ENCODE results near the gene MTARC2. TPM values are rescaled to one million over a fixed set of nuclear protein-coding genes. Genes with fewer than 3 reads are reported as not detected.

MTARC2 gene
- total and polyA plus RNA-seq, 3 experiments from 2014 or later = not detected

DNA sequence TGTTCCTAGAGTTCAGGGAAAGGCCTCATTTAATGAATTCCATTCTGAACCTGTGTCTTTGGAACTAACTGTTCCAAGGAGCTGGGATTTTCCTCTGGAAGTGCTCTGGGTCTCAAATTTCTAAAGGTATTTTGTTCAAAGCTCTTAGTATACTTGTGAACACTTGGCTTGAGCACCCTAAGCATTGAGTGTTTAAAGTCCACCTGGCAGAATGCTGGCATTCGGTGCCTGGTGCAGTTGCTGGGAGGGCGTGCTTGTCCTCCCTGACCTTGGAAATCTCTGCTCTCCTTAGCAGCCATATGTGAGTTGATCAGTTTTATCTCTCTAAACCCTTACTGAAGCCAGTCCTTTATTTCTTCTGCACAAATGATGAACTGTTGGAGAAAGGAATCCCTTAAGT lies 3.0 kb downstream of the MTARC2 start:
- Mint-ChIP-seq H3K4me3 (no peak overlapping the region), H3K27ac (no peak overlapping the region), H3K27me3 (peaks cover 26 to 67% of the 10 kb centered on the region in 2 donors), H3K36me3 (no peaks in the 10 kb centered on the region), H3K4me1 (peaks cover 3 to 15% (median 13%) of the 10 kb centered on the region in 3 donors), H3K9me3 (no peaks in the 10 kb centered on the region)
- no peaks in the 10 kb centered on the region for H3K9me3 ChIP-seq (ENCODE audit: low read length)
- DNase-seq = no peak
- no peak overlapping the region for H3K4me3 ChIP-seq (ENCODE audit: low read length)
- POLR2A ChIA-PET = no interaction called here
- CTCF ChIA-PET = no interaction called here
- no peaks in the 10 kb centered on the region for H3K36me3 ChIP-seq (ENCODE audit: insufficient read depth, low read length)
- H3K27ac ChIP-seq (ENCODE audit: low read depth, low read length) = no peak overlapping the region
- peaks cover 4% of the 10 kb centered on the region for H3K4me1 ChIP-seq (ENCODE audit: insufficient read depth, low read length)
- peaks cover 14% of the 10 kb centered on the region for H3K27me3 ChIP-seq (ENCODE audit: insufficient read depth, low read length, poor library complexity, severe bottlenecking)

DNA sequence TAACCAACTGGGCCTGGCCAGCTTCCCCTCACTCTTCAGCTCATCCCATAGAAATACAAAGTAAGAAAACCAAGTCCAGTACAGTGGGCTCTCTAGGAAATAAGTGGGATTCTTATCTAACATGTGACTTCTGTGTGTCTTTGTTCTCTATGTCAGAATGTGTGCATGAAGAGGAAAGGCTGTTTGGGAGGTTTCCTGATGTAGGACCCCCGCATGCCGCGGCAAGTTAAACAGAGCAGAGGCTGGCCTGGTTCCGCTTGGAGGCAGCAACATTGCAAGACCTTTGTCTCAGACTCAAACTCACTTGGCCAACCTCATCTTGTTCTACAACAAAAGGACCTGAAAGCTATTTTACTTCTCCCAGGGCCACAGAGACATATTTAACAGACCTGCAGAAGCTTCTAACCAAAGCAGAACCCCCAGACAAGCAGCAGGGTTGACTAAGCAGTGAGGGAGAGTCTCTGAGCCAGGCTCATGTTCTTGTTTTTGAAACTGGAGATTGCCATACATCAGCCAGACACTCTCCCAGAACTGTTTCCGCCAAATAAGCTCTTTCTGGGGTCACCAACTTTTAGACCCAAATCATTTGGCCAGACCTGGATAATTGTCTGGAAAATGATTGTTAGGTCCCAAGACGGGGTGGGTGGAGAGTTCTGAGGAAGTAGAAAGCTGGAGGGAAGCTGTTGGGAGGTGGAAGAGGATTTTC lies 6.2 kb downstream of the MTARC2 start:
- CTCF ChIA-PET = no interaction called here
- no peak overlapping the region for H3K4me3 ChIP-seq (ENCODE audit: low read length)
- H3K4me1 ChIP-seq (ENCODE audit: insufficient read depth, low read length) = no peaks in the 10 kb centered on the region
- no peak for DNase-seq
- no peak overlapping the region for H3K4me3 Mint-ChIP-seq
- H3K27me3 ChIP-seq (ENCODE audit: insufficient read depth, low read length, poor library complexity, severe bottlenecking) = no peaks in the 10 kb centered on the region
- no peaks in the 10 kb centered on the region for H3K9me3 ChIP-seq (ENCODE audit: low read length)
- no peaks in the 10 kb centered on the region for H3K36me3 ChIP-seq (ENCODE audit: insufficient read depth, low read length)
- H3K36me3 Mint-ChIP-seq = no peaks in the 10 kb centered on the region
- no peaks in the 10 kb centered on the region for H3K9me3 Mint-ChIP-seq
- H3K27me3 Mint-ChIP-seq = peaks cover 18 to 47% of the 10 kb centered on the region in 2 donors
- H3K27ac Mint-ChIP-seq = no peak overlapping the region
- POLR2A ChIA-PET = no interaction called here
- no peak overlapping the region for H3K27ac ChIP-seq (ENCODE audit: low read depth, low read length)
- no peaks in the 10 kb centered on the region for H3K4me1 Mint-ChIP-seq

DNA sequence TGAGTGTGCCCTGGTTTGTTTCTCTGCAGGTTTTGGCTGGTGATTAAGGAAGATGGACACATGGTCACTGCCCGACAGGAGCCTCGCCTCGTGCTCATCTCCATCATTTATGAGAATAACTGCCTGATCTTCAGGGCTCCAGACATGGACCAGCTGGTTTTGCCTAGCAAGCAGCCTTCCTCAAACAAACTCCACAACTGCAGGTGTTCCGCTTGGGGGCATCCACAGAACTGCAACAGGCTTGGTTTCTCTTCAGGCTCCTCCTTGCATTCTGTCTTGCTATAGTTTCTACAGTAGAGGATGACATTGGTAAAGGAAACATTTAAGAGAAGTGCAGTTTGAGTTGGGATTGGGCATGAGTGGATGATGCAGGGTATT lies 6.8 kb downstream of the MTARC2 start:
- H3K27me3 ChIP-seq (ENCODE audit: insufficient read depth, low read length, poor library complexity, severe bottlenecking) = no peaks in the 10 kb centered on the region
- no peak overlapping the region for H3K4me3 ChIP-seq (ENCODE audit: low read length)
- no peaks in the 10 kb centered on the region for H3K4me1 Mint-ChIP-seq
- no peaks in the 10 kb centered on the region for H3K4me1 ChIP-seq (ENCODE audit: insufficient read depth, low read length)
- H3K9me3 ChIP-seq (ENCODE audit: low read length) = no peaks in the 10 kb centered on the region
- H3K36me3 ChIP-seq (ENCODE audit: insufficient read depth, low read length) = no peaks in the 10 kb centered on the region
- no peak overlapping the region for H3K4me3 Mint-ChIP-seq
- CTCF ChIA-PET = no interaction called here
- no peak for DNase-seq
- H3K27ac Mint-ChIP-seq = no peak overlapping the region
- POLR2A ChIA-PET = no interaction called here
- no peak overlapping the region for H3K27ac ChIP-seq (ENCODE audit: low read depth, low read length)
- no peaks in the 10 kb centered on the region for H3K36me3 Mint-ChIP-seq
- peaks cover 18 to 45% of the 10 kb centered on the region in 2 donors for H3K27me3 Mint-ChIP-seq
- no peaks in the 10 kb centered on the region for H3K9me3 Mint-ChIP-seq

DNA sequence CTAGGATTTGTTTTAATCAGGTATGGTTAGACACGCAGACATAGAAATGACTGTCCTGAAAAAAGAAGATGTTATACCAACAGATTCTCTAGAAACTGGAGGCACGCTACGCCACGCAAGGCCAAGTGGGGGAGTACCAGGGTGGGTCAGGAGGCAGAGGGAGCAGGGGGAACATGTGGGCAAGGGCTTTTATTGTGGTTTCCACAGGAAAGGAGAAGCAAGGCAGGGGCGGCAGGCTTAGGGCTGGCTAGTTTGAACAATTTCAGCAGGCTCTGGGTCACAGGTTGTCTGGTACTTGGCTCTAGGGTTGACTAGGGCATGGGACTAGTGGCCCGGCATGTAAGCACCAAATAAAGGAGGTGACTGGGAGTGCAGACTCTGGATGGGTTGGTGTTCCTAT lies 7.2 kb downstream of the MTARC2 start:
- Histone ChIP-seq H3K4me3 (ENCODE audit: low read length) (no peak overlapping the region), H3K27ac (ENCODE audit: low read depth, low read length) (no peak overlapping the region), H3K36me3 (ENCODE audit: insufficient read depth, low read length) (no peaks in the 10 kb centered on the region), H3K4me1 (ENCODE audit: insufficient read depth, low read length) (no peaks in the 10 kb centered on the region), H3K9me3 (ENCODE audit: low read length) (no peaks in the 10 kb centered on the region), H3K27me3 (ENCODE audit: insufficient read depth, low read length, poor library complexity, severe bottlenecking) (no peaks in the 10 kb centered on the region)
- H3K9me3 Mint-ChIP-seq = peaks cover 0 to under 1% (median 0%) of the 10 kb centered on the region in 5 donors
- POLR2A ChIA-PET = no interaction called here
- DNase-seq = no peak
- no peak overlapping the region for H3K4me3 Mint-ChIP-seq
- no peaks in the 10 kb centered on the region for H3K4me1 Mint-ChIP-seq
- CTCF ChIA-PET = no interaction called here
- peaks cover 18 to 41% of the 10 kb centered on the region in 2 donors for H3K27me3 Mint-ChIP-seq
- H3K27ac Mint-ChIP-seq = no peak overlapping the region
- H3K36me3 Mint-ChIP-seq = no peaks in the 10 kb centered on the region

DNA sequence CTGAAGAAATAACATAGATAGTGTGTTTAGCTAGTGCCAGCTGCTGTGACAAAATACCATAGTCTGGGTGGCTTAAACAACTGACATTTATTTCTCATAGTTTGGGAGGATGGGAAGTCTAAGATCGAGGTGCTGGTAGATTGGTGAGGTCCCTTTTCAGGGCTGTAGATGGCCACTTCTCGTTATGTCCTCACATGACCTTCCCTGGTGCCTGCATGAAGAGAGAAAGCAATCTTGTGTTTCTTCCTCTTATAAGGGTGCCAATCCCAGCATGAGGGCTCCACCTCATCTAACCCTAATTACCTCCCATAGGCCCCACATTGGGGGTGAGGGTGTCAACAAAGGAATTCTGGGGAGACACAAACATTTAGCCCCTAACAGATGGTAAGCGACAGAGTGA lies 9.3 kb downstream of the MTARC2 start:
- Histone ChIP-seq H3K9me3 (ENCODE audit: low read length) (no peaks in the 10 kb centered on the region), H3K4me3 (ENCODE audit: low read length) (no peak overlapping the region), H3K27ac (ENCODE audit: low read depth, low read length) (no peak overlapping the region), H3K36me3 (ENCODE audit: insufficient read depth, low read length) (no peaks in the 10 kb centered on the region), H3K27me3 (ENCODE audit: insufficient read depth, low read length, poor library complexity, severe bottlenecking) (no peaks in the 10 kb centered on the region), H3K4me1 (ENCODE audit: insufficient read depth, low read length) (no peaks in the 10 kb centered on the region)
- Mint-ChIP-seq H3K36me3 (no peaks in the 10 kb centered on the region), H3K4me1 (no peaks in the 10 kb centered on the region), H3K27me3 (peaks cover 17 to 20% of the 10 kb centered on the region in 2 donors), H3K27ac (no peak overlapping the region), H3K4me3 (no peak overlapping the region), H3K9me3 (peaks cover 0 to 2% (median 0%) of the 10 kb centered on the region in 5 donors)
- ChIA-PET POLR2A (no interaction called here), CTCF (interaction anchor here (1.1 kb wide), 1 partner anchor 24 kb away, joined by 3 read pairs; no protein-coding TSS in a partner anchor)
- no peak for DNase-seq

DNA sequence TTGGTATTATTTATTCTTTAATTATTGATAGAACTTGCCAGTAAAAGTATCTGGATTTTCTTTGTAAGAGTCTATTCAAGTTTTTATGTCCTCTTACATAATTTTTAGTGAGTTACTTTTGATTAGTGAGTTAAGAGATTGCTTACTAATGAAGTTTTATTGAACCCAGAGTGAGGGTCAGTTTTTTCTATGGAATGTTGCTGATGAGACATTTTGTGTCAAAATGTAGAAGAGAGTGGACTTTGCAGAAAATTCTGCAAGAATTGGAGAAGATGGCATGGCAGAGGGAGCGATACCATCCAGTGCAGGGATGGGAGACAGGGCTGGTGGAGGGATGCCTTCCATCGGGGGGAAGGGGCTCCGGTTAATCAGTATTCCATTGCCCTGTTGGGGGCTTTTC lies 11.0 kb downstream of the MTARC2 start:
- CTCF ChIA-PET = no interaction called here
- POLR2A ChIA-PET = no interaction called here
- H3K9me3 Mint-ChIP-seq = peaks cover 0 to 2% (median 0%) of the 10 kb centered on the region in 5 donors

DNA sequence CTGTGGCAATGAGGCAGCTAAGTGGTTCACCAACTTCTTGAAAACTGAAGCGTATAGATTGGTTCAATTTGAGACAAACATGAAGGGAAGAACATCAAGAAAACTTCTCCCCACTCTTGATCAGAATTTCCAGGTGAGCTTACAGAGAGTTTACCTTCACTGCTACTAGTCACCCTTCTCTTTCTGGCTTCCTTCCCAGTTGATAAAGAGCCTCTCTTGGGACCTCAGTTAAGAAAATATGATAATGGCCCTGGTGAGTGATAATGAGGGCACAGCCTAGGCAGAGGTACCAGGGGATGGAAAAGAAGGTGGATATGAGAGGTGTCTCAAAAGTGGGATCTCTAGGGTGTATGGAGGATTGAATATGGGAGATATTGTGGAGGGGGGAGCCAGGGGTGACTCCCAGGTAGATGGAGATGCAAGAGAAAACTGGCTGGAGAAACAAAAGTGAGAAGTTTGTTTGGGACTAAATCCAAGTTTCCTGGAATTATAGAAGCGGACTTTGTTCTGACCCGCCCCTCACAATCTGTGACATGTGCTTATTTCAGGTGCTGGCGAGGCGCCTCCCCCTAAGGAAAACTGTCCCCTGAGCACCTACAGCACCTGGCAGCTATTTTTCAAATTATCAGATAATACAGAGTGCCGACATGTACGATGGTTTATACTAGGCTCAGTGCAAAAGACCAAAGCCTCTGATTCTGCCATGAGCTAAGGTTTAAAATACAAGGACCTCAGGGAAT lies 13.7 kb downstream of the MTARC2 start:
- H3K9me3 Mint-ChIP-seq = peaks cover 0 to 2% (median 0%) of the 10 kb centered on the region in 5 donors
- H3K9me3 ChIP-seq (ENCODE audit: low read length) = no peaks in the 10 kb centered on the region
- H3K4me3 Mint-ChIP-seq = no peak overlapping the region
- no peaks in the 10 kb centered on the region for H3K36me3 ChIP-seq (ENCODE audit: insufficient read depth, low read length)
- CTCF ChIA-PET = interaction anchor here (0.8 kb wide), 1 partner anchor 12 kb away, joined by 3 read pairs; no protein-coding TSS in a partner anchor
- H3K4me1 ChIP-seq (ENCODE audit: insufficient read depth, low read length) = no peaks in the 10 kb centered on the region
- H3K27me3 Mint-ChIP-seq = peaks cover 7 to 21% of the 10 kb centered on the region in 2 donors
- no peaks in the 10 kb centered on the region for H3K36me3 Mint-ChIP-seq
- no peaks in the 10 kb centered on the region for H3K27me3 ChIP-seq (ENCODE audit: insufficient read depth, low read length, poor library complexity, severe bottlenecking)
- POLR2A ChIA-PET = no interaction called here
- no peak overlapping the region for H3K4me3 ChIP-seq (ENCODE audit: low read length)
- DNase-seq = no peak
- H3K27ac ChIP-seq (ENCODE audit: low read depth, low read length) = no peak overlapping the region
- H3K4me1 Mint-ChIP-seq = no peaks in the 10 kb centered on the region
- no peak overlapping the region for H3K27ac Mint-ChIP-seq

More for the DNA sequence above, 11.0 kb downstream of the MTARC2 start:
- DNase-seq = no peak
- Mint-ChIP-seq H3K27me3 (peaks cover 16 to 20% of the 10 kb centered on the region in 2 donors), H3K4me3 (no peak overlapping the region), H3K36me3 (no peaks in the 10 kb centered on the region), H3K27ac (no peak overlapping the region), H3K4me1 (no peaks in the 10 kb centered on the region)
- Histone ChIP-seq H3K27me3 (ENCODE audit: insufficient read depth, low read length, poor library complexity, severe bottlenecking) (no peaks in the 10 kb centered on the region), H3K27ac (ENCODE audit: low read depth, low read length) (no peak overlapping the region), H3K36me3 (ENCODE audit: insufficient read depth, low read length) (no peaks in the 10 kb centered on the region), H3K4me1 (ENCODE audit: insufficient read depth, low read length) (no peaks in the 10 kb centered on the region), H3K9me3 (ENCODE audit: low read length) (no peaks in the 10 kb centered on the region), H3K4me3 (ENCODE audit: low read length) (no peak overlapping the region)

DNA sequence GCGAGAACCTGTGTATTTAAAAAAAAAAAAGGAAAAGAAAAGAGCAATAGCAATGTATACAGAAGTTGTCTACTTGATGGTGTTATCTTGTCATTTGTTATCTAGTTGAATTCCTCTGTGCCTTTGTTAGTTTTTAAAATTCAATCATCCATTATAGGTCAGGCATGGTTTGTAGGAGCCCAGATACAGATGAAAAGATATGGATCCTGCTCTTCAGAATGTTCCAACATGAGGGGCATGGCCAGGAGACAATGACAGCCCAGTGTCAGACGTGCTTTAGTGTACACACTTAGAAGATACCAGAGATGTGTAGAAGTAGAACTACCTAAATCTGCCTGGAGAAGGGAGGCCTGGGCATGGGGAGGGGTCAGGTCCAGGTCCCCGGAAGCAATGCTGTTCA lies 16.6 kb downstream of the MTARC2 start:
- Histone ChIP-seq H3K27me3 (ENCODE audit: insufficient read depth, low read length, poor library complexity, severe bottlenecking) (no peaks in the 10 kb centered on the region), H3K4me1 (ENCODE audit: insufficient read depth, low read length) (no peaks in the 10 kb centered on the region), H3K4me3 (ENCODE audit: low read length) (no peak overlapping the region), H3K27ac (ENCODE audit: low read depth, low read length) (no peak overlapping the region), H3K36me3 (ENCODE audit: insufficient read depth, low read length) (no peaks in the 10 kb centered on the region), H3K9me3 (ENCODE audit: low read length) (no peaks in the 10 kb centered on the region)
- DNase-seq = no peak
- Mint-ChIP-seq H3K27ac (no peak overlapping the region), H3K4me1 (no peaks in the 10 kb centered on the region), H3K9me3 (peaks cover 0 to 2% (median 0%) of the 10 kb centered on the region in 5 donors), H3K27me3 (peaks cover 0 to 18% of the 10 kb centered on the region in 2 donors), H3K4me3 (no peak overlapping the region), H3K36me3 (no peaks in the 10 kb centered on the region)
- CTCF ChIA-PET = no interaction called here
- POLR2A ChIA-PET = no interaction called here
